ENCODE data around the gene RHOV. TPM values are rescaled to one million over a fixed set of nuclear protein-coding genes. Genes with fewer than 3 reads are reported as not detected.

The RHOV gene
- total RNA-seq, 3 donors from 2014 or later: 1.6 to 6.2 (median 3.5) TPM

GRCh38 chr15:40902605-40903561, 28.8 kb upstream of the RHOV start:
- peaks cover 22% of the 10 kb centered on the region for H3K4me1 ChIP-seq (ENCODE audit: low read depth)

GRCh38 chr15:40901053-40901443, 27.0 kb upstream of the RHOV start:
- no peaks in the 10 kb centered on the region for H3K9me3 ChIP-seq
- no peak for DNase-seq
- no peak for TF ChIP-seq CTCF (IDR thresholded peaks at IDR 0.05)
- ATAC-seq: no peak
- no peaks in the 10 kb centered on the region for H3K36me3 ChIP-seq (ENCODE audit: low read depth)
- H3K4me3 ChIP-seq: no peak overlapping the region
- intact Hi-C loops (cut with DNase I, micrococcal nuclease): loop anchor here (5.0 to 10.0 kb wide), 2 partner anchors 121 to 284 kb away; no protein-coding TSS in a partner anchor
- H3K4me1 ChIP-seq (ENCODE audit: low read depth): peaks cover 4% of the 10 kb centered on the region

More at GRCh38 chr15:40902605-40903561, 28.8 kb upstream of the RHOV start:
- Histone ChIP-seq H3K36me3 (ENCODE audit: low read depth) (no peaks in the 10 kb centered on the region), H3K4me3 (no peak overlapping the region), H3K9me3 (no peaks in the 10 kb centered on the region)
- no peak for TF ChIP-seq CTCF (IDR thresholded peaks at IDR 0.05)
- ATAC-seq (no peak), DNase-seq (peak in 2 of 3 donors; percentile 43 to 74)
- intact Hi-C loops (cut with DNase I, micrococcal nuclease): loop anchor here (5.0 to 10.0 kb wide), 2 partner anchors 119 to 282 kb away; no protein-coding TSS in a partner anchor

- intact Hi-C loops (cut with DNase I, micrococcal nuclease): loop anchor here (5.0 to 10.0 kb wide), 2 partner anchors 122 to 284 kb away; no protein-coding TSS in a partner anchor
- H3K36me3 ChIP-seq (ENCODE audit: low read depth): no peaks in the 10 kb centered on the region
- DNase-seq (no peak), ATAC-seq (no peak)
- no peak overlapping the region for H3K4me3 ChIP-seq
- no peaks in the 10 kb centered on the region for H3K9me3 ChIP-seq
- peaks cover 2% of the 10 kb centered on the region for H3K4me1 ChIP-seq (ENCODE audit: low read depth)
- TF ChIP-seq CTCF (IDR thresholded peaks at IDR 0.05): no peak
These were observed 26.4 kb upstream of the RHOV start for GRCh38 chr15:40900256-40901052.

GRCh38 chr15:40899536-40900207, 25.6 kb upstream of the RHOV start:
- H3K4me1 ChIP-seq (ENCODE audit: low read depth): peaks cover 2% of the 10 kb centered on the region

More at GRCh38 chr15:40899536-40900207, 25.6 kb upstream of the RHOV start:
- ATAC-seq: no peak
- no peak for TF ChIP-seq CTCF (IDR thresholded peaks at IDR 0.05)
- DNase-seq: no peak
- H3K9me3 ChIP-seq: no peaks in the 10 kb centered on the region
- no peaks in the 10 kb centered on the region for H3K36me3 ChIP-seq (ENCODE audit: low read depth)
- H3K4me3 ChIP-seq: no peak overlapping the region
- intact Hi-C loops (cut with DNase I, micrococcal nuclease): loop anchor here (5.0 to 10.0 kb wide), 2 partner anchors 123 to 285 kb away; no protein-coding TSS in a partner anchor
